Endothelial cell of umbilical vein (primary cell): ENCODE results near the gene ITGA1.

ENCODE experiments used
- CTCF ChIP-seq, 2 donors: IDR thresholded peaks; 1 replicate in 1 of 2; 2 replicates in 1 of 2; pipeline ENCODE4 v1.5.1; 2011; ENCODE audit warnings: low read length in 2 of 2, mild to moderate bottlenecking in 2 of 2, moderate library complexity in 2 of 2, control low read depth in 1 of 2, inconsistent platforms in 1 of 2, low read depth in 1 of 2; ENCODE audit not compliant: insufficient read depth in 1 of 2; ENCODE audit errors: extremely low read depth in 1 of 2
- EZH2 ChIP-seq: IDR thresholded peaks from 2 replicates; pipeline ENCODE4 v1.6.1; 2012; ENCODE audit warnings: borderline replicate concordance, low read depth, mild to moderate bottlenecking, moderate library complexity, low read length, inconsistent platforms; ENCODE audit not compliant: severe bottlenecking
- FOS ChIP-seq: IDR thresholded peaks from 2 replicates; pipeline ENCODE4 v1.6.1; 2011; ENCODE audit warnings: mild to moderate bottlenecking, low read length, moderate library complexity, borderline replicate concordance; ENCODE audit not compliant: insufficient read depth
- JUN ChIP-seq: IDR thresholded peaks from 2 replicates; pipeline ENCODE4 v1.6.1; 2011; ENCODE audit warnings: borderline replicate concordance, low read depth; ENCODE audit not compliant: insufficient read length, insufficient read depth
- MAX ChIP-seq: IDR thresholded peaks from 2 replicates; pipeline ENCODE4 v1.6.1; 2011; ENCODE audit not compliant: insufficient read depth, insufficient read length
- MYC ChIP-seq: IDR thresholded peaks from one replicate; pipeline ENCODE4 v1.6.1; 2011; ENCODE audit warnings: mild to moderate bottlenecking, low read depth, low read length
- POLR2A ChIP-seq: IDR thresholded peaks from 2 replicates; pipeline ENCODE4 v1.6.1; 2012; ENCODE audit warnings: low read depth, mild to moderate bottlenecking, control low read depth, low read length
- POLR2AphosphoS5 ChIP-seq: IDR thresholded peaks from 2 replicates; pipeline ENCODE4 v1.6.1; 2012; ENCODE audit warnings: low read depth, mild to moderate bottlenecking, control low read depth, low read length, moderate library complexity; ENCODE audit not compliant: insufficient read depth

GRCh38 chr5:52837591-52838001 is 49.9 kb downstream of the ITGA1 start:
- TF ChIP-seq CTCF (IDR thresholded peaks at IDR 0.05; ENCODE audit: extremely low read depth in 1 of 2, insufficient read depth in 1 of 2, low read depth in 1 of 2, low read length in 2 of 2) (no peak), POLR2AphosphoS5 (no peak), EZH2 (no peak), POLR2A (no peak), JUN (no peak), MAX (no peak), FOS (no peak), MYC (no peak)
